HL-60 (cell line): ENCODE measurements around the gene GEMIN4.

Source experiments
- GABPA ChIP-seq: IDR thresholded peaks from 2 replicates; pipeline ENCODE4 v1.6.1; 2012; ENCODE audit warnings: low read depth
- TF ChIP-seq, protein P1 (sequence below): IDR thresholded peaks from one replicate; pipeline ENCODE4 v1.5.1; 2011; ENCODE audit warnings: low read length, control low read depth, inconsistent platforms; ENCODE audit not compliant: insufficient read depth
- TF ChIP-seq, protein P2 (sequence below): IDR thresholded peaks from 2 replicates; pipeline ENCODE4 v1.6.1; 2012; ENCODE audit warnings: low read depth; ENCODE audit not compliant: insufficient replicate concordance

- TF ChIP-seq GABPA: no peak
- TF ChIP-seq, protein P1, sequence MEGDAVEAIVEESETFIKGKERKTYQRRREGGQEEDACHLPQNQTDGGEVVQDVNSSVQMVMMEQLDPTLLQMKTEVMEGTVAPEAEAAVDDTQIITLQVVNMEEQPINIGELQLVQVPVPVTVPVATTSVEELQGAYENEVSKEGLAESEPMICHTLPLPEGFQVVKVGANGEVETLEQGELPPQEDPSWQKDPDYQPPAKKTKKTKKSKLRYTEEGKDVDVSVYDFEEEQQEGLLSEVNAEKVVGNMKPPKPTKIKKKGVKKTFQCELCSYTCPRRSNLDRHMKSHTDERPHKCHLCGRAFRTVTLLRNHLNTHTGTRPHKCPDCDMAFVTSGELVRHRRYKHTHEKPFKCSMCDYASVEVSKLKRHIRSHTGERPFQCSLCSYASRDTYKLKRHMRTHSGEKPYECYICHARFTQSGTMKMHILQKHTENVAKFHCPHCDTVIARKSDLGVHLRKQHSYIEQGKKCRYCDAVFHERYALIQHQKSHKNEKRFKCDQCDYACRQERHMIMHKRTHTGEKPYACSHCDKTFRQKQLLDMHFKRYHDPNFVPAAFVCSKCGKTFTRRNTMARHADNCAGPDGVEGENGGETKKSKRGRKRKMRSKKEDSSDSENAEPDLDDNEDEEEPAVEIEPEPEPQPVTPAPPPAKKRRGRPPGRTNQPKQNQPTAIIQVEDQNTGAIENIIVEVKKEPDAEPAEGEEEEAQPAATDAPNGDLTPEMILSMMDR: no peak
- TF ChIP-seq, protein P2, sequence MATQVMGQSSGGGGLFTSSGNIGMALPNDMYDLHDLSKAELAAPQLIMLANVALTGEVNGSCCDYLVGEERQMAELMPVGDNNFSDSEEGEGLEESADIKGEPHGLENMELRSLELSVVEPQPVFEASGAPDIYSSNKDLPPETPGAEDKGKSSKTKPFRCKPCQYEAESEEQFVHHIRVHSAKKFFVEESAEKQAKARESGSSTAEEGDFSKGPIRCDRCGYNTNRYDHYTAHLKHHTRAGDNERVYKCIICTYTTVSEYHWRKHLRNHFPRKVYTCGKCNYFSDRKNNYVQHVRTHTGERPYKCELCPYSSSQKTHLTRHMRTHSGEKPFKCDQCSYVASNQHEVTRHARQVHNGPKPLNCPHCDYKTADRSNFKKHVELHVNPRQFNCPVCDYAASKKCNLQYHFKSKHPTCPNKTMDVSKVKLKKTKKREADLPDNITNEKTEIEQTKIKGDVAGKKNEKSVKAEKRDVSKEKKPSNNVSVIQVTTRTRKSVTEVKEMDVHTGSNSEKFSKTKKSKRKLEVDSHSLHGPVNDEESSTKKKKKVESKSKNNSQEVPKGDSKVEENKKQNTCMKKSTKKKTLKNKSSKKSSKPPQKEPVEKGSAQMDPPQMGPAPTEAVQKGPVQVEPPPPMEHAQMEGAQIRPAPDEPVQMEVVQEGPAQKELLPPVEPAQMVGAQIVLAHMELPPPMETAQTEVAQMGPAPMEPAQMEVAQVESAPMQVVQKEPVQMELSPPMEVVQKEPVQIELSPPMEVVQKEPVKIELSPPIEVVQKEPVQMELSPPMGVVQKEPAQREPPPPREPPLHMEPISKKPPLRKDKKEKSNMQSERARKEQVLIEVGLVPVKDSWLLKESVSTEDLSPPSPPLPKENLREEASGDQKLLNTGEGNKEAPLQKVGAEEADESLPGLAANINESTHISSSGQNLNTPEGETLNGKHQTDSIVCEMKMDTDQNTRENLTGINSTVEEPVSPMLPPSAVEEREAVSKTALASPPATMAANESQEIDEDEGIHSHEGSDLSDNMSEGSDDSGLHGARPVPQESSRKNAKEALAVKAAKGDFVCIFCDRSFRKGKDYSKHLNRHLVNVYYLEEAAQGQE: no peak
Measured at GRCh38 chr17:773016-773415, 21.0 kb upstream of the GEMIN4 start.
